Measurements from ENCODE around the gene RYR1.
A peak's percentile ranks its signal among the peaks of the same experiment; 100 is the strongest.
"Not testable (repeated sequence)": the region's sequence is repeated elsewhere in the genome, so short reads cannot be mapped to it uniquely, and the experiment has no call there.

Gene RYR1

GRCh38 chr19:38422438-38422837 is 11.1 kb upstream of the RYR1 start:
- peaks cover 31% of the 10 kb centered on the region for H3K27me3 Mint-ChIP-seq (ENCODE audit: low read depth, poor library complexity)
- no peak for DNase-seq
- H3K36me3 Mint-ChIP-seq (ENCODE audit: low read depth): no peaks in the 10 kb centered on the region
- TF ChIP-seq, protein P1, sequence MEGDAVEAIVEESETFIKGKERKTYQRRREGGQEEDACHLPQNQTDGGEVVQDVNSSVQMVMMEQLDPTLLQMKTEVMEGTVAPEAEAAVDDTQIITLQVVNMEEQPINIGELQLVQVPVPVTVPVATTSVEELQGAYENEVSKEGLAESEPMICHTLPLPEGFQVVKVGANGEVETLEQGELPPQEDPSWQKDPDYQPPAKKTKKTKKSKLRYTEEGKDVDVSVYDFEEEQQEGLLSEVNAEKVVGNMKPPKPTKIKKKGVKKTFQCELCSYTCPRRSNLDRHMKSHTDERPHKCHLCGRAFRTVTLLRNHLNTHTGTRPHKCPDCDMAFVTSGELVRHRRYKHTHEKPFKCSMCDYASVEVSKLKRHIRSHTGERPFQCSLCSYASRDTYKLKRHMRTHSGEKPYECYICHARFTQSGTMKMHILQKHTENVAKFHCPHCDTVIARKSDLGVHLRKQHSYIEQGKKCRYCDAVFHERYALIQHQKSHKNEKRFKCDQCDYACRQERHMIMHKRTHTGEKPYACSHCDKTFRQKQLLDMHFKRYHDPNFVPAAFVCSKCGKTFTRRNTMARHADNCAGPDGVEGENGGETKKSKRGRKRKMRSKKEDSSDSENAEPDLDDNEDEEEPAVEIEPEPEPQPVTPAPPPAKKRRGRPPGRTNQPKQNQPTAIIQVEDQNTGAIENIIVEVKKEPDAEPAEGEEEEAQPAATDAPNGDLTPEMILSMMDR (IDR thresholded peaks at IDR 0.05): no peak
- no peak overlapping the region for H3K27ac Mint-ChIP-seq
- H3K9me3 Mint-ChIP-seq: no peaks in the 10 kb centered on the region
- H3K4me1 Mint-ChIP-seq: peaks cover 31% of the 10 kb centered on the region
- H3K4me3 Mint-ChIP-seq: no peak overlapping the region

- DNase-seq: no peak
- Mint-ChIP-seq H3K27me3 (ENCODE audit: low read depth, poor library complexity) (peaks cover 16% of the 10 kb centered on the region), H3K36me3 (ENCODE audit: low read depth) (no peaks in the 10 kb centered on the region), H3K4me3 (no peak overlapping the region), H3K27ac (no peak overlapping the region), H3K9me3 (no peaks in the 10 kb centered on the region), H3K4me1 (peaks cover 21% of the 10 kb centered on the region)
- TF ChIP-seq, protein P1 (IDR thresholded peaks at IDR 0.05): no peak
These were observed 9.2 kb upstream of the RYR1 start for GRCh38 chr19:38424272-38424671.

- TF ChIP-seq, protein P1 (IDR thresholded peaks at IDR 0.05): no peak
- Mint-ChIP-seq H3K27me3 (ENCODE audit: low read depth, poor library complexity) (peaks cover 5% of the 10 kb centered on the region), H3K4me1 (peaks cover 26% of the 10 kb centered on the region), H3K27ac (peak overlapping the region; percentile 39), H3K9me3 (no peaks in the 10 kb centered on the region), H3K36me3 (ENCODE audit: low read depth) (no peaks in the 10 kb centered on the region), H3K4me3 (peak overlapping the region; percentile 34)
- DNase-seq: no peak
These were observed 8.2 kb upstream of the RYR1 start for GRCh38 chr19:38425222-38425809.

- Mint-ChIP-seq H3K4me3 (peak within 1 kb of the TSS; percentile 61), H3K27me3 (ENCODE audit: low read depth, poor library complexity) (peaks cover 6% of the 10 kb centered on the region), H3K27ac (peak within 1 kb of the TSS; percentile 39), H3K4me1 (peaks cover 29% of the 10 kb centered on the region), H3K9me3 (no peaks in the 10 kb centered on the region), H3K36me3 (ENCODE audit: low read depth) (no peaks in the 10 kb centered on the region)
- DNase-seq: peak; percentile 33
- TF ChIP-seq, protein P1 (IDR thresholded peaks at IDR 0.05): no peak
These were observed 7.6 kb upstream of the RYR1 start, which contains the start of gene RASGRP4 for GRCh38 chr19:38425810-38426466. Gene RASGRP4 (minus strand): TSS chr19:38426219. CDS start chr19:38426091, 128 bp downstream.

DNA sequence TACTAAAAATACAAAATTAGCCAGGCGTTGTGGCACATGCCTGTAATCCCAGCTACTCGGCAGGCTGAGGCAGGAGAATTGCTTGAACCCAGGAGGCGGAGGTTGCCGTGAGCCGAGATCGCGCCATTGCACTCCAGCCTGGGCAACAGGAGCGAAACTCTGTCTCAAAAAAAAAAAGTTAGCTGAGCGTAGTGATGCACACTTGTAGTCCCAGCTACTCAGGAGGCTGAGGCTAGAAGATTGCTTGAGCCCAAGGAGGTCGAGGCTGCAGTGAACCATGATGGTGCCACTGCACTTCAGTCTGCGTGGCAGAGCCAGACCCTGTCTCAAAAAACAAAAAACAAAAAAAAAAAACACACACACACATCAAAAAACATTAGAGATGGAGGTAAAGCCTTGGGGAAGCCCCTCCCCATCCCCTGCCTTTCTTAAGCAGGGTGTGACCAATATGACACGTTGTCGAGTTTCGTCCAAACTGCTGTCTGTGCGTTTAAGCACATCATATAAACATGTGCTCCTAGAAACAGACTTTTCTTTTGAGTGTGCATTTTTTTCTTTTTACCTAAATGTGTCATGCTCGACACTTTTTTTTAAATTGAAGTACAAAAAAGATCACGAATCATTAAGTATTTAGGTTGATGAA is 6.3 kb upstream of the RYR1 start:
- not testable (repeated sequence) for DNase-seq; H3K36me3 Mint-ChIP-seq (ENCODE audit: low read depth); H3K9me3 Mint-ChIP-seq; H3K27ac Mint-ChIP-seq; H3K4me3 Mint-ChIP-seq; H3K27me3 Mint-ChIP-seq (ENCODE audit: low read depth, poor library complexity)
- H3K4me1 Mint-ChIP-seq: peaks cover 29% of the 10 kb centered on the region

GRCh38 chr19:38429055-38429810 is 4.3 kb upstream of the RYR1 start:
- peak overlapping the region; percentile 83 for H3K27ac Mint-ChIP-seq
- DNase-seq: no peak
- H3K9me3 Mint-ChIP-seq: no peaks in the 10 kb centered on the region
- peaks cover 36% of the 10 kb centered on the region for H3K4me1 Mint-ChIP-seq
- TF ChIP-seq, protein P1 (IDR thresholded peaks at IDR 0.05): no peak
- no peaks in the 10 kb centered on the region for H3K36me3 Mint-ChIP-seq (ENCODE audit: low read depth)
- no peak overlapping the region for H3K4me3 Mint-ChIP-seq
- peaks cover 11% of the 10 kb centered on the region for H3K27me3 Mint-ChIP-seq (ENCODE audit: low read depth, poor library complexity)

Data from nephron progenitor cell (in vitro differentiated cells).